GM12892 (cell line): ENCODE results near the gene SHROOM2.

ENCODE experiments used
- POLR2A ChIP-seq: IDR thresholded peaks from 2 replicates; pipeline ENCODE4 v1.6.1; 2011; ENCODE audit warnings: low read depth, low read length, control low read depth
- POLR2AphosphoS5 ChIP-seq: IDR thresholded peaks from 2 replicates; pipeline ENCODE4 v1.6.1; 2011; ENCODE audit warnings: low read depth, low read length, control low read depth

DNA sequence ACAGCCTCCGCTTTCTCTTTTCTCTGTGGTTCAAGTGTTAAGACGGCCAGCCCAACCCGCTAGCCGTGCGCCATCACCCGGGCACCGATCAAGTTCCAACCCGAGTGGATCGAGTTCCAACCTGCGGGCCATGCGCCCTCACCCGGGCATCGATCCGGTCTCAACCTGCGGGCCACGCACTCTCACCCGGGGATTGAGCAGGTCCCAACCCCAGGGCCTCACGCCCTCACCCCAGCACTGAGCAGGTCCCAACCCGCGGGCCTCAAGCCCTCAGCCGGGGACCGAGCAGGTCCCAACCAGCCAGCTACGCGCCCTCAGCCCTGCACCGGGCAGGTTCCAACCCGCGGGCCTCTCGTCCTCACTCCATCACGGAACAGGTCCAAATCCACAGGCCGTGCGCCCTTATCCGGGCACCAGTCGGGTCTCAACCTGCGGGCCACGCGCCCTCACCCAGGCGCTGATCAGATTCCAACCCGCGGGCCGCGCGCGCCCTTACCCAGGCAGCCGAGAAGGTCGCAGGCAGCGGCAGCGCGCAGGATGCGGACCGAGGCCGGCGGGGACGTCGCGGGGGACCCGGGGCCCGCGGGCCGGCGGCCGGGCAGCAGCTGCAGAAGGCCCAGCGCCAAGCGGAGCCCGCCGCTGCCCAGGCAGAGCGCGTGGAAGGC, 21.0 kb upstream of the SHROOM2 start:
- TF ChIP-seq POLR2A, result no peak
- TF ChIP-seq POLR2AphosphoS5, result no peak
